HepG2 (cell line): Measurements from ENCODE around the gene TRIM27. TPM values are rescaled to one million over a fixed set of nuclear protein-coding genes. Genes with fewer than 3 reads are reported as not detected.
"Not testable (repeated sequence)": the region's sequence is repeated elsewhere in the genome, so short reads cannot be mapped to it uniquely, and the experiment has no call there.

Experiments used
- RELA ChIP-seq: sonication (generic); formaldehyde crosslinking; IDR thresholded peaks from 2 replicates; pipeline ENCODE4 v1.4.0; 2020; ENCODE audit warnings: missing genetic modification reagents
- ZNF414 ChIP-seq: sonication (generic); formaldehyde crosslinking; IDR thresholded peaks from 2 replicates; pipeline ENCODE4 v1.5.0; 2020; ENCODE audit warnings: missing genetic modification reagents
- ZNF451 ChIP-seq: sonication (generic); formaldehyde crosslinking; IDR thresholded peaks from 2 replicates; pipeline ENCODE4 v1.5.0; 2020; ENCODE audit warnings: mild to moderate bottlenecking, missing genetic modification reagents
- ZNF766 ChIP-seq: sonication (generic); formaldehyde crosslinking; IDR thresholded peaks from 2 replicates; pipeline ENCODE4 v1.5.0; 2020; ENCODE audit warnings: missing genetic modification reagents, borderline replicate concordance
- ZNF788 ChIP-seq: sonication (generic); formaldehyde crosslinking; IDR thresholded peaks from 2 replicates; pipeline ENCODE4 v1.5.0; 2020; ENCODE audit warnings: mild to moderate bottlenecking, missing genetic modification reagents, borderline replicate concordance
- polyA plus RNA-seq, 8 experiments: library from polyadenylated mRNA; depleted of rRNA in 3 of 8; stranded (reverse) in 7 of 8; unstranded in 1 of 8; fragments of >200 nt; fragmentation: Illumina TruSeq in 4 of 8; extraction: Trizol in 4 of 8; gene quantifications; 2 replicates each; pipeline versions ENCODE4 v1.2.1 to v1.2.3, GENCODE V29; 2011 to 2016; ENCODE audit warnings: low read depth in 4 of 8, missing spikeins in 1 of 8, mixed read lengths in 1 of 8; ENCODE audit not compliant: insufficient read depth in 1 of 8
- total RNA-seq, 5 experiments: library from RNA; depleted of rRNA; stranded (reverse); fragments of >200 nt; fragmentation: Illumina TruSeq; extraction: Trizol; gene quantifications; 2 replicates each; pipeline ENCODE4 v1.2.3, GENCODE V29; 2016; ENCODE audit warnings: low read depth in 1 of 5
- TF ChIP-seq, protein P1 (sequence below), 2 experiments: fragments of 450-650 bp in 1 of 2; sonication (generic) in 1 of 2; formaldehyde crosslinking in 1 of 2; IDR thresholded peaks; 2 replicates each; pipeline versions ENCODE4 v1.6.1 to v1.8.0; 2016 to 2022; ENCODE audit warnings: antibody characterized with exemption in 1 of 2, mild to moderate bottlenecking in 1 of 2, missing genetic modification reagents in 1 of 2
- TF ChIP-seq, protein P2 (sequence below), 2 experiments: sonication (generic) in 1 of 2; formaldehyde crosslinking in 1 of 2; IDR thresholded peaks; 2 replicates each; pipeline versions ENCODE4 v1.6.1 to v1.9.0; 2014 to 2022; ENCODE audit warnings: antibody characterized with exemption in 1 of 2, borderline replicate concordance in 1 of 2, inconsistent platforms in 1 of 2, low read depth in 1 of 2, missing genetic modification reagents in 1 of 2

Gene TRIM27
- total and polyA plus RNA-seq, 2 of the 13 experiments (the other 11 are each of a cell fraction or from before 2014, with no cell fraction given) = 88.6 to 112 TPM

DNA sequence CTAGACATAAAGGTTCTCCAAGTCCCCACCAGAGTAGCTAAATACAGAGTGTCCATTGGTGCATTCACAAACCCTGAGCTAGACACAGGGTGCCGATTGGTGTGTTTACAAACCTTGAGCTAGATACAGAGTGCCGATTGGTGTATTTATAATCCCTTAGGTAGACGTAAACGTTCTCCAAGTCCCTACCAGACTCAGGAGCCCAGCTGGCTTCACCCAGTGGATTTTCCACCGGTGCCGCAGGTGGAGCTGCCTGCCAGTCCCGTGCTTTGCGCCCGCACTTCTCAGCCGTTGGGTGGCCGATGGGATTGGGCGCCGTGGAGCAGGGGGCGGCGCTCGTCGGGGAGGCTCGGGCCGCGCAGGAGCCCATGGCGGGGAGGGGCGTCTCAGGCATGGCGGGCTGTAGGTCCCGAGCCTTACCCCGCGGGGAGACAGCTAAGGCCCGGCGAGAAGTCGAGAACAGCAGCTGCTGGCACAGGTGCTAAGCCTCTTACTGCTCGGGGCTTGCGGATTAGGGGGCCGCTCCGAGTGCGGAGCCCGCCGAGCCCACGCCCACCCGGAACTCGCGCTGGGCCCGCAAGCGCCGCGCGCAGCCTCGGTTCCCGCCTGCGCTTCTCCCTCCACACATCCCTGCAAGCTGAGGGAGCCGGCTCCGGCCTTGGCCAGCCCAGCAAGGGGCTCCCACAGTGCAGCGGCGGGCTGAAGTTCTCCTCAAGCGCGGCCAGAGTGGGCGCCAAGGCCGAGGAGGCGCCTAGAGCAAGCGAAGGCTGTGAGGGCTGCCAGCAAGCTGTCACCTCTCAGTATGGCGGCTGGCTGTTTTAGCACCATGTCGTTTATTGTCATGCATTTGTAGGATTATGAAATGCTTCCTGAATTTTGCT lies 57.3 kb downstream of the TRIM27 start (continued):
- TF ChIP-seq ZNF766 (peak; percentile 75; the same call in 1 of the 2 replicates), RELA (CRISPR knock-in tag) (peak; percentile 22; the same call in 1 of the 2 replicates), ZNF451 (CRISPR knock-in tag) (peak; percentile 79), ZNF414 (CRISPR knock-in tag) (peak; percentile 89; the same call in 1 of the 2 replicates), ZNF788 (CRISPR knock-in tag) (peak; percentile 88)
- TF ChIP-seq, protein P1, sequence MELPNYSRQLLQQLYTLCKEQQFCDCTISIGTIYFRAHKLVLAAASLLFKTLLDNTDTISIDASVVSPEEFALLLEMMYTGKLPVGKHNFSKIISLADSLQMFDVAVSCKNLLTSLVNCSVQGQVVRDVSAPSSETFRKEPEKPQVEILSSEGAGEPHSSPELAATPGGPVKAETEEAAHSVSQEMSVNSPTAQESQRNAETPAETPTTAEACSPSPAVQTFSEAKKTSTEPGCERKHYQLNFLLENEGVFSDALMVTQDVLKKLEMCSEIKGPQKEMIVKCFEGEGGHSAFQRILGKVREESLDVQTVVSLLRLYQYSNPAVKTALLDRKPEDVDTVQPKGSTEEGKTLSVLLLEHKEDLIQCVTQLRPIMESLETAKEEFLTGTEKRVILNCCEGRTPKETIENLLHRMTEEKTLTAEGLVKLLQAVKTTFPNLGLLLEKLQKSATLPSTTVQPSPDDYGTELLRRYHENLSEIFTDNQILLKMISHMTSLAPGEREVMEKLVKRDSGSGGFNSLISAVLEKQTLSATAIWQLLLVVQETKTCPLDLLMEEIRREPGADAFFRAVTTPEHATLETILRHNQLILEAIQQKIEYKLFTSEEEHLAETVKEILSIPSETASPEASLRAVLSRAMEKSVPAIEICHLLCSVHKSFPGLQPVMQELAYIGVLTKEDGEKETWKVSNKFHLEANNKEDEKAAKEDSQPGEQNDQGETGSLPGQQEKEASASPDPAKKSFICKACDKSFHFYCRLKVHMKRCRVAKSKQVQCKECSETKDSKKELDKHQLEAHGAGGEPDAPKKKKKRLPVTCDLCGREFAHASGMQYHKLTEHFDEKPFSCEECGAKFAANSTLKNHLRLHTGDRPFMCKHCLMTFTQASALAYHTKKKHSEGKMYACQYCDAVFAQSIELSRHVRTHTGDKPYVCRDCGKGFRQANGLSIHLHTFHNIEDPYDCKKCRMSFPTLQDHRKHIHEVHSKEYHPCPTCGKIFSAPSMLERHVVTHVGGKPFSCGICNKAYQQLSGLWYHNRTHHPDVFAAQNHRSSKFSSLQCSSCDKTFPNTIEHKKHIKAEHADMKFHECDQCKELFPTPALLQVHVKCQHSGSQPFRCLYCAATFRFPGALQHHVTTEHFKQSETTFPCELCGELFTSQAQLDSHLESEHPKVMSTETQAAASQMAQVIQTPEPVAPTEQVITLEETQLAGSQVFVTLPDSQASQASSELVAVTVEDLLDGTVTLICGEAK (IDR thresholded peaks at IDR 0.05) = not testable (repeated sequence)
- TF ChIP-seq, protein P1 (CRISPR knock-in tag; IDR thresholded peaks at IDR 0.05) = peak; percentile 91
- TF ChIP-seq, protein P2, sequence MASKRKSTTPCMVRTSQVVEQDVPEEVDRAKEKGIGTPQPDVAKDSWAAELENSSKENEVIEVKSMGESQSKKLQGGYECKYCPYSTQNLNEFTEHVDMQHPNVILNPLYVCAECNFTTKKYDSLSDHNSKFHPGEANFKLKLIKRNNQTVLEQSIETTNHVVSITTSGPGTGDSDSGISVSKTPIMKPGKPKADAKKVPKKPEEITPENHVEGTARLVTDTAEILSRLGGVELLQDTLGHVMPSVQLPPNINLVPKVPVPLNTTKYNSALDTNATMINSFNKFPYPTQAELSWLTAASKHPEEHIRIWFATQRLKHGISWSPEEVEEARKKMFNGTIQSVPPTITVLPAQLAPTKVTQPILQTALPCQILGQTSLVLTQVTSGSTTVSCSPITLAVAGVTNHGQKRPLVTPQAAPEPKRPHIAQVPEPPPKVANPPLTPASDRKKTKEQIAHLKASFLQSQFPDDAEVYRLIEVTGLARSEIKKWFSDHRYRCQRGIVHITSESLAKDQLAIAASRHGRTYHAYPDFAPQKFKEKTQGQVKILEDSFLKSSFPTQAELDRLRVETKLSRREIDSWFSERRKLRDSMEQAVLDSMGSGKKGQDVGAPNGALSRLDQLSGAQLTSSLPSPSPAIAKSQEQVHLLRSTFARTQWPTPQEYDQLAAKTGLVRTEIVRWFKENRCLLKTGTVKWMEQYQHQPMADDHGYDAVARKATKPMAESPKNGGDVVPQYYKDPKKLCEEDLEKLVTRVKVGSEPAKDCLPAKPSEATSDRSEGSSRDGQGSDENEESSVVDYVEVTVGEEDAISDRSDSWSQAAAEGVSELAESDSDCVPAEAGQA (IDR thresholded peaks at IDR 0.05; ENCODE audit: low read depth) = not testable (repeated sequence)
- TF ChIP-seq, protein P2 (CRISPR knock-in tag; IDR thresholded peaks at IDR 0.05; ENCODE audit: borderline replicate concordance) = peak; percentile 89; the same call in 1 of the 2 replicates
